GM21529 (cell line): ENCODE measurements around the gene HYKK.
"Not testable (repeated sequence)": the region's sequence is repeated elsewhere in the genome, so short reads cannot be mapped to it uniquely, and the experiment has no call there.

Experiments used
- ATAC-seq: cut with Tn5 transposase; IDR thresholded peaks from one replicate; pipeline ENCODE4 v1.9.1; 2021; ENCODE audit not compliant: unreplicated experiment

Gene HYKK

GRCh38 chr15:78506971-78507830 lies at the start of gene HYKK:
Gene HYKK (plus strand): TSS chr15:78507577. CDS start chr15:78513089, 5,512 bp downstream.
- ATAC-seq: peak; percentile 85

DNA sequence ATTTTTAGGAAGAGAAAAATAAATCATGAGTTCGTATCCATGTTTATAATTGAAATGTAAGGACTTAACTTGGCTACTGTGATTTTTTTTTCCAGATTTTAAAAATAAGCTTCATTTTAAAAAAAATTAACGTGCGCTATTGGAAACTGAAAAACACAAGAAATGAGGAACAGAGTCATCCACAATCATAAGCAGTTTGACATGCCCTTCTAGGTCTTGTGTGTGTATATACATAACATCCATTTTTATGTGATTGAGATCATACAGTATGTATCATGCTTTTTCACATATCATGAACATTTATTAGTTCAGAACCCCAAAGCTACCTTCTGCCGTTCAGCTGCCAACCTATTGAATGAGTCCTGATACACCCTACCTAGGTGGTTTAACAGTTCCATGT lies 46.6 kb upstream of the HYKK start:
- no peak for ATAC-seq

DNA sequence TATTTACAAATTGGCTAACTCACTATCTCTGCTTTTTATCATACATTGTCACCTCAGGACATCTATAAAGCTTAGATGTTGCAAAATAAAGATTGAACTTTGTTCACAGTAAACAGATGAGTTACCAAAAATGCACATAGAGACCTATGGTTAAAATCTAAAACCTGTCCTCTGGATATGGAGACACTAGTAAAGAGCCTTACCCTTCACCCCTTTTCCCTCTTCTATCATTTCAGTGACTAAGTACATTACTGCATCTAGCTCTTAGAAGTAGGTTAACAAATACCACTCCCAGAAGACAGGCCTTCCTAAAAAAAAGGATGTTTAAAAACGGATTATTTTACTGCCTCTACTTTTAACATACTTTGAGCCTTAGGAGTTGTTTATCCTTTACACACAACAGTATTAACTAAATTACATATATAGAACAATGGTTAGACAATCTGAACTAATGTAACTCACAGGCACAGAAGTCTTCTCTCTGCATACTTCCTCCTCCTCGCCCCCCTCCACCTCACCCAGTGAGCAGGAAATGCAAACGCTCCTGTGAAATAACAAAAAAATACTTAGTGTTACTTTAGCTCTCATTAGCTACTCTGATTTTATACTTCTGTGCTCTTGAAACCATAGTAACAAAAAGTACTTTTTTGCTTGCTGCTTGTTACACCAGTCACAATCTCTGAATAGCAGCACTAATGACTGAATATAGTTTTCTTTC lies 46.0 kb upstream of the HYKK start:
- ATAC-seq: no peak

DNA sequence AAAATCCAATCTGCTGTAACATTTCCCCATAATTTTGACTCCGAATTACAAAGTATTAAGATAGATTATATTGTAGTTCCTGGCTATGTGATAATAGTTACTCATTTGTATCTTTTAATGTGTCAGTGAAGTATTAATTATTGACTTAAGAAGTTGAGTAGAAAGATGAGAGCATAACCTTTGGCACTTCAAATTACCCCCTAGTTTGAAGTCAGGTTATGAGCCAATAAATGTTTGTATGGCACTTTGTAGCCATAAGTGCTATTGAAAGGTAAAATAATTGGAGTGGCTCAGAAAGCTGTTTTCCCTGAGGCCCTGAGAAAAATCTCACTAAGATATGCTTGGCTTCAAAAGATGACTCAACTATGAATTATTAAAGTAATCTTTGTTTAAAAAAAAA lies 38.3 kb upstream of the HYKK start:
- ATAC-seq: no peak

DNA sequence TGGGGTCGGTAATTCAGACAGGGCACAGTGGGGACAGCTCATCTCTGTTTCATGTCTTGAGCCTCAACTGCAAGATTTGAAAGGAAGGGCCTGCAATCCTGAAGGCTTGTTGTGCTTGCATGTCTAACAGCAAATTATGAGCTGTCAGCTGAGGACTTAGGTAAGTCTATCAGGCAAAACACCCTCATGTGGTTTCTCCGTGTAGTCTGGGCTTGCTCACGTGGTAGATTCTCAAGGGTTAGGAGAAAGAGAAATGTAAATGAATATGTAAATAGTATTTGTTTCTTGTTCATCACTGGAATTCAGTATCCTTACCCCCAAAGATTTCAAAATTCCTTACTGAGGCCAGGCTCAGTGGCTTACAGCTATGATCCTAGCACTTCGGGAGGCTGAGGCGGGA lies 30.1 kb upstream of the HYKK start:
- no peak for ATAC-seq

DNA sequence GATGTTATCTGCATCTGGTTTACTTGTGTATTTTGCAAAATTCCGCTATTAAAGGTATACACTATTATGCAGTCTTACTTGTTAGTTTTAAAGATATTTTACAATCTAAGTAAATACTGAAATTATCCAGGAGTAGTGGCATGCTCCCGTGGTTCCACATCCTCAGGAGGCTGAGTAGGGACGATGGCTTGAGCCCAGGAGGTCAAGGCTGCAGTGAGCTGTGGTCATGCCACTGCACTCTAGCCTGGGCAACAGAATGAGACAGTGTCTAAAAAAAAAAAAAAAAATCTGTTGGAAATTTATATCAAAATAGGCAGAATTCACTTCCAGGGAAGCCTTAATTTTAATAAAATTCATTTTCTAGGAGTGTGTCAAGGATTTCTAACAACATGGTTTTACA lies 27.7 kb upstream of the HYKK start:
- ATAC-seq: no peak

DNA sequence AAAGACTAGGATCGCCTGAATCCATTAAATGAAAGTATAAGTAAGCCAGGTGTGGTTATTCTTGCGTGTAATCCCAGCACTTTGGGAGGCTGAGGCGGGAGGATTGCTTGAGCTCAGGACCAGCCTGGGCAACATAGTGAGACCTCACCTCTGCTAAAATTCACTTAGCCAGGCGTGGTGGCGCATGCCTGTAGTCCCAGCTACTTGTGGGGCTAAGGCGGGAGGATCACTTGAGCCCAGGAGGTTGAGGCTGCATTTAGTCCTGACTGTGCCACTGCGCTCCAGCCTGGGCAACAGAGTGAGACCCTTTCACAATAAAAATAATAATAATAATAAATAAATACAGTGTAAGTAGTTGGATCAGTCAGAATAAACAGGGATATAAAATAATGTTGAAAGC lies 25.5 kb upstream of the HYKK start:
- ATAC-seq: no peak

DNA sequence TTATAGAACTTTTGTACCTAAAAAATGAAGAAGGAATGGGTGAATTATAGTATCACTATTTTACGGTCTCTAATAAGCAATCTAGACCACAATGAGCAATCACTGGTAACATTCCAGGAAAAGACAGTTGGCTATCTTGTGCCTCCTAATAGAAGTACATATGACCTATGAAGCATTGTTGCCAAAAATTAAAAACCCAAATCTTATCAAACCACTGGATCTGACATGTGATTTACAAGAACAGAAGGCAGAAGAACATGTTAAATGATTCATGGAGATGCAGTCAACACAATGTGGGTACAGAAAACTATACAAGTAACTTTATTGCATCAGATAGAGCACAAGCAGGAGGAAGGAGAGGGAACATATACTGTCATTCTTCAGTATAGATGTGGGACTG lies 14.5 kb upstream of the HYKK start:
- no peak for ATAC-seq

- ATAC-seq: no peak
Observed at GRCh38 chr15:78501857-78502256, 5.5 kb upstream of the HYKK start.

- ATAC-seq: no peak
Observed at GRCh38 chr15:78502641-78503040, 4.7 kb upstream of the HYKK start.

DNA sequence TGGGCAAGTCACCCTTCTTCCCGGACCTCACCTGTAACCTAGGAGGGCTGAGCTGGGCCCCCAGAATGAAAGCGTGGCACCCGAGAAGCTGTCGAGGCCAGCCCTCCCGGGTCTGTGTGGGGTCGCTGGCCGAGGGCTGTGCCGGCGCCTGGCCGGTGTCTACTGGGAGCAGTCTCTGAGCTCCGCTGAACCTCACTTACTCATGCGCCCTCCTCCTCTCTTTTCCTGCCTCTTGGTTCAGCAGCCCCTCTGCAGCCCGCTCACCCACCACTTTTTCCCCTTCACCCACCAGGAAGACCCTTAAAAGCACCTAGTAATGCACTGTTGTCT lies 419 bp downstream of the HYKK start:
- ATAC-seq: peak; percentile 20

GRCh38 chr15:78508272-78508671 lies 895 bp downstream of the HYKK start:
- ATAC-seq: no peak

DNA sequence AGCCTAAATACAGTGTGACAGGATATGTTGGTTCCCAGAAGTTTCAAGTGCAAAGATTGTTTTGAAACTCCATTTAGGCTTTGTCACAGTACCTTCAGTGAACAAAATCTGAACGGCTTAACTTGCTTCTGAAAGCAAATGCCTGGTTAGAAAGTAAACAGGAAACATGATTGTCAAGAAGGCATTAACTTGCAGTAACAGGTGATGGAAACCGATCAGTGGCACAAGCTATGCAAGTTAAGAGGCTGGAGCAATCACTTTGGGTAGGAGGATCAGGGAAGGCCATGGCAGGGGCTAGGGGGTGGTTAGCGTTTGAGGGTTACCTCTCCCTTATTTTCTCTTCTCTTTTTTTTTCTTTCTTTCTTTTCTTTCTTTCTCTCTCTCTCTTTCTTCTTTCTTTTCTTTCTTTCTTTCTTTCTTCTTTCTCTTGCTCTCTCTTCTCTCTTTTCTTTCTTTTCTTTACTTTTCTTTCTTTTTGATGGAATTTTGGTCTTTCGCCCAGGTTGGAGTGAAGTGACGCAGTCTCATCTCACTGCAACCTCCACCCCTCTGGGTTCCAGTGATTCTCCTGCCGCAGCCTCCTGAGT lies 2.4 kb downstream of the HYKK start:
- no peak for ATAC-seq

DNA sequence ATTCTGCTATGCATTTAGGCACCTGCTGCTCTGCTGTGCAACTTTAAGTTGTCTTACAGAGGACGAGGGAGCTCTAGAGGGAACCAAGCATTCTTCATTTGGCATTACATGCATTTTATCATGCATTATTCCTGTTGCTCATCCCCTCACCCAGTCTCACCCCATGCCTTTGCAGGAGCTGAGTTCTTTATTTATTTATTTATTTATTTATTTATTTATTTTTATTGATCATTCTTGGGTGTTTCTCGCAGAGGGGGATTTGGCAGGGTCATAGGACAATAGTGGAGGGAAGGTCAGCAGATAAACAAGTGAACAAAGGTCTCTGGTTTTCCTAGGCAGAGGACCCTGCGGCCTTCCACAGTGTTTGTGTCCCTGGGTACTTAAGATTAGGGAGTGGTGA lies 12.7 kb downstream of the HYKK start:
- not testable (repeated sequence) for ATAC-seq

- ATAC-seq: no peak
Observed at GRCh38 chr15:78524230-78524629, 16.9 kb downstream of the HYKK start.

DNA sequence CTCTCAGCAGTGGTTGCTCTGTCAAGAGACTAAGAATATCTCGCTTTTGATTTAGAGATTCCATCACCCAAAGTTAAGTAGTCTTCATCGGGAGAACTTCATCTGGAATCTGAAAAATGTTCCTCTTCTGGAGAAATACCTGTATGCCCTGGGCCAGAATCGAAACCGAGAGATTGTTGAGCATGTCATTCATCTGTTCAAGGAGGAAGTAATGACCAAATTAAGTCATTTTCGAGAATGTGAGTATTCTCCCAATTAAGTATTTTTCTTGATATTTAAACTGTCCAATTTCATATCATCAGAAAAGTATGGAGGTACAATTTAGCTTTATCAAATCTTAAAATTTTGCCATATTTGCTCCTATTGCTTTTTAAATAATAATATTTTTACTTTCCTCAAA lies 19.9 kb downstream of the HYKK start:
- no peak for ATAC-seq

DNA sequence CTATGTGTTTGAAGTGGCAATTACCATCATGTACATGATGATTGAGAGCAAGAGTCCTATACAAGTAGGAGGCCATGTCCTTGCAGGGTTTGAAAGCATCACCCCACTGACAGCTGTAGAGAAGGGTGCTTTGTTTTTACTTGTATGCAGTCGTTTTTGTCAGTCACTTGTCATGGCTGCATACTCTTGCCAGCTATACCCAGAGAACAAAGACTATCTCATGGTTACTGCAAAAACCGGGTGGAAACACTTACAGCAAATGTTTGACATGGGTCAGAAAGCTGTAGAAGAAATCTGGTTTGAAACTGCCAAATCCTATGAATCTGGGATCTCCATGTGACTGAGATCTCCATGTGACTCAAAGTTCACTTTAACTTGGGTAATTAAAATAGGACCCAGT lies 26.0 kb downstream of the HYKK start:
- ATAC-seq: no peak

- no peak for ATAC-seq
Observed at GRCh38 chr15:78536134-78536533, 28.8 kb downstream of the HYKK start.

- ATAC-seq: no peak
Observed at GRCh38 chr15:78537266-78537905, 30.0 kb downstream of the HYKK start.

GRCh38 chr15:78538358-78538757 lies 31.0 kb downstream of the HYKK start:
- ATAC-seq: no peak

- not testable (repeated sequence) for ATAC-seq
Observed at GRCh38 chr15:78539464-78540140, 32.2 kb downstream of the HYKK start.
